Amniotic epithelial cell (primary cell): ENCODE measurements around the gene FBXO48.
"Not testable (repeated sequence)": the region's sequence is repeated elsewhere in the genome, so short reads cannot be mapped to it uniquely, and the experiment has no call there.

Source experiments
- DNase-seq: peaks from one replicate; pipeline ENCODE4 v3.0.0-alpha.2; 2010; ENCODE audit warnings: low read depth

FBXO48 gene

DNA sequence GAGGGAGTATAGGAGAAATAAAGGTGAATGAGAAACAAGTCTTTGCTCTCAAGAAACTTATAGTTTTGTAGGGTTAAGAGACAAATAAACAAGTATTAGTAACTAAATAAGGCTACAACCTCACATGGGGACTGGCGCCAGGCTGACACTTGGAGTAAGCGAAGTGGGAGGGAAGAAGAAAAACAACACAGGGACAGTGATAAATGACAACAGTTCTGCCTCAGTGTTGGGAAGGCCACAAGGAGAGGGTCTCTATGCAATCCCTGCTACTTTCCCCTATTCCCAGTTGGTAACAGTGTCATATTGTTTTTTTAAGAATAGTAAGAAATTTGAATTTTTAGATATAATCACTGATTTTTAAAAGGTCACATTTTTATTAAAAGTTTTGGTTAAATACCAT lies 4.3 kb upstream of the FBXO48 start:
- no peak for DNase-seq

DNA sequence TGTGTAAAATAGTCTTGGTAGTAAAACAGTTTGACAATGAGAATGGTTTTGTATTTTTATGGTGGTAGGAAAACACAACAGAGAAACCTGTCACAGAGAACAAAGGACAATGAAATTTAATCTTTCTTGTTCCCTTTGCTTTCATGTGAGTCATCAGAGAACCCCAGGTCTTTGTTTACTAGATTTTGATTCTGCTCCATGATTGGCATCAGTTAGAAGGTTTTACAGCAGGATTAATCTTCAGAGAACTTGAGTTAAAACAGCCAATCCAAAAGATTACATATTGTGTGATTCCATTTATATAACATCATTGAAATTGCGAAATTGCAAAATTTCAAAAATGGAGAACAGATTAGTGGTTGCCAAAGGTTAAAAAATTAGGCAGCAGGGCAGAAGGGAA lies 2.8 kb upstream of the FBXO48 start:
- peak; percentile 18 for DNase-seq

DNA sequence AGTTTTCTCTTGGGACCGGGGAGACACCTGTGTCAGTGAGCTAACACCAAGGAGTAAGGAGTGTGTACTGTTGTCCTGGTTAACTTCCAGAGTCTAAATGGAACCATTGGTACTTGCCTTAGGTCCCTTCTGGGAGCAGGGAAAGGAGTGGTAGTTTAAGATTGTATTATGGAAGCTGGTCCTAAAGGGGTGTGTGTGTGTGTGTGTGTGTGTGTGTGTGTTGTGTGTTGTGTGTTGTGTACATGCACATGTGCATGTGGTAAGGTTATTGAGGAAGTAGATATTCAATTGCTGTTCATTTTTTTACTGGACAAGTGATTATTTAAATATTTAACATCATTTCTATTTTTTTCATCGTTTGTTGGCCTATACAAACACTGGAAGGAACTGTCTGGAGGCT lies 1.7 kb upstream of the FBXO48 start:
- DNase-seq, result no peak

DNA sequence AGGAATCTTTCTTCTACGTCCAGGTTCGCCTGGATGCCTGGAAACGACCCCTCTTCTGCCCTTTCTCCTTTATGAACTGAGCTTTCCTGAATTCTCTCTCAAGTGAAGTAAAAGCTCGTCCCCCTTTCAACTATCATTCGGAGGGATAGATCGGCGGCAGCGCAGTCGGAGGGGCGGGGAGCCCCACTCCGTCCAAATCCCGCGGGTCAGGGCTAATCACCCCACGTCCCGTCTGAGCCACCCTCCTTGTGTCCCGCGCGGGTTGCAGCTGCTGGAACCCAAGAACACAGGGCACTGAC lies 367 bp downstream of the FBXO48 start:
- no peak for DNase-seq

DNA sequence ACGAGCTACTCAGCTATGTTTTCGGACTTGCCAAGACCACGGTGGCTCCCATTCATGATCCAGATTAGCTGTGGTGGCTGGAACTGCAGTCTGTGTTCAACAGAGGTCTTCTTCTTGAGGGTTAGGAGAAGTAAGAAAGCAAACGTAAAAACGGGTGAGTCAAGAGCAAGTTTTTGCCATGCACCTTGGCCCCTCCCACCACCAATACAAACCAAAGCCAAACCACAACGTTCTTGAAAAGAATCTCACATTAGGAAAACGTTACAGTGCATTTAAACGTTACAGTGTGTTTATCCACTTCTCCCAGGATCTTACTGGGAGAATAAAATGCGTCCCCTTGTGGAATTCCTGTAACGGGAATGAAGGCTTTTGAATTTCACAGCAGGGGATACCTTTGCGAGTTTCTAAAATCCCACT lies 725 bp downstream of the FBXO48 start:
- DNase-seq, result peak; percentile 73

DNA sequence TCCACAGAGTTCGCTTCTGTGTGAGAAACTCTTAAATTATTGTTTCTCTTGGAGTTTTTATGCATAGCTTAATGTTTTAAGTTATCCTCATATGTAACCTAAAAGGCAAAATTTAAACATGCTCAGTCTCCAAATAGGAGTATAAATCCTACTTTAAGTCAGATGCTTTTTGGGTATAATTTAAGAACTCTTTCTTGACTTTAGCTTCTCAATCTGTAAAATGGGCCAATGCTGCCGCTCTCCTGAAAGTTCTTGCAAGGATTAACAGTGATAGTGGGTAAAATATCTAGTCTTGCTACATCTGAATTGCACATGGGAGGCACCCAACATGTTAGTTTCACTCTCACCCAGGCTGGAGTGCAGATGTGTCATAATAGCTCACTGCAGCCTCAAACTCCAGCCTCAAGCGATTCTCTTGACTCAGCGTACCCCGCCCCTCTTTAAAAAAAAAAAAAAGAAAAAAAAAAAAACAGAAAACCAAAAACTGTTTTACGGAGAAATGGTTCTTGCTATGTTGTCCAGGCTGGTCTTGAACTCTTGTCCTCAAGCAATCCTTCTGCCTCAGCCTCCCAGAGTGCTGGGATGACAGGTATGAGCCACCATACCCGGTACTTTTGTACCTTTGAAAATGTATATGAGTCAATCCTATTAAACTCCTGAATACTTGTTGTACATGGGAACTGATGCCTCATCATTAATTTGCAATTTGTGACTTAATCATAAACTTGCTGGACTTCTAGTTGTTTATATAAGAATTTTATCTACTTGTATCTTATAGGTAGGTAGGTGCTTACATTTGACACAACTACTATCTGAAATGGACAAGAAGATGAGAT lies 1.8 kb downstream of the FBXO48 start:
- peak; percentile 40 for DNase-seq

DNA sequence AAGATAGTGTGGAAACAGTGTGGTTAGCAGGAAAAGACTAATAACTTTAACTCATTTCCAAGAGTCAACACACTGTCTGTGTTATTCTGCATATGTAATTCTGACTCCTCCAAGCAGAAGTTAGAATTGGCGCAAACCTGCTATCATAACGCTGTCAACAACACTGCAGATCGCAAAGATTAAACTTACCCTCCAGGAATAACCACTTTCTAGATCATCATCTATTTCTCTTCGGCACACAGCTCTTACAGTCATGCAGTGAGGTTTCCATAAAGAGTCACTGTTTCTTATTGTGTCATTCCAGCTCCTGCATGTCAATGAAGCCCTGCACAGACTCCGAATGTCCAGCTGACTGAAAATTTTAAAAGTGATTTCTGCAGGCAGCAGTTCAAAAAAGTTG lies 2.4 kb downstream of the FBXO48 start:
- no peak for DNase-seq

DNA sequence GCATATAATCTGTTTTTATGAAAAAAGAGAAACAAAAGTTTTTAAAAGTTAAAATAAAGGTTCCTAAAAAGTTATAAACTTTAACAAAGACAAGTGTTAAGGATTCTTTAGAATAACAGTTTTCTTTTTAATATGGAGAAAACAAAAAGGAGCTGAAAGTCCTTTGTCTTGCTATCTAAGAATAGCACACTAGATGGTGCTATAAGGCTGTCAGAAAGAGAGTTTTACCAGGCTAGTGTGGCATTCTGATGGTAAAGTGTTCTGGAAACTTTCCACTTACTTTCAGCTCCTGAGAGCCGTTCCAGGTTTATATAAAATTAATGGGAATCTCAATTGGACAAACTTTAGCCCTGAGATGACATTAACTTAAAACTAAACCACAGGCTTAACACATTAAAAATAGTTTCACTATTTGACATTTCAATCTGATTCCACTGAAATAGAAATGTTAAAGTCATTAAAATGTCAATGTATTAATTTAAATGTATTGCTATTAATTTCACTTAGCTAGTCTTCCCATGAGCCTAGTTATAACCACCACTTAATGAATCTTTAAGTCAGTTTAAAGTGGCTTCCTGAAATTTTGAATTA lies 3.7 kb downstream of the FBXO48 start:
- DNase-seq, result peak; percentile 63

DNA sequence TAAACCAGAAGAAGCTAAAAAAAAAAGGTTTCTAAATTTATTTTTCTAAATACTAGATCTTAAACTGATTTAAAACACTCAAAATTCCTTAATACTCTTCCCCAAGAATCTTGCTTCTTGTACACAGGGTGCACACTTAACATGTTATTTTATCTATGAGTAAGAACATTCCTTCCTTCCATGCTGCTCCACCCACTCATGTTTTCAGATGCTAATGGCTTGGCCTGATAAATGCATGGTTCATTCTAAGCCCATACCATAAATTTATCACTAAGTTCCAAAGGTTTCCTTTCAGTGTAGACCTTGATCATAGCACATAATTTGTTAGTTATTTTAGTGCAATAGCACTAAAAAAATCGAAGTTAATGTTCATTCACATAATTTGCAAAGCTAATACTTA lies 8.1 kb downstream of the FBXO48 start:
- peak; percentile 65 for DNase-seq

DNA sequence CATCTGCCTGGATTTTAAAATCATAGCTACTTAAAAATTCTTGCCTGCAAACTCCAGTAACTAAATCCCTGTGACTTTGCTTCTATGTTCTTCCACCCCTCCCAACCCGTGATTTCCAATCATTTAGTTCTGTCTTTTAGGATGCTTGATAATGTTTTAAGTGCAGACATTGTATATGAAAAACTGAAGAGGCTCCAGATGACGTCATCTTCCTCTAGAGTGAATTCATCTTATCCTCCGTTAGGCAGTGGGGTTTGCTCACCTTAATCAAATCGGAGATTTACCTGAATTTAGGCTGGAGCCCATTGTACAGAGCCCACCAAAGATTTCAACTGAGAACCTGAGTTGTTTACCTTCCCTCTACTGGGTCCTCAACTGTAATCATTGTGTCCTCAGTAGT lies 10.9 kb downstream of the FBXO48 start:
- no peak for DNase-seq

DNA sequence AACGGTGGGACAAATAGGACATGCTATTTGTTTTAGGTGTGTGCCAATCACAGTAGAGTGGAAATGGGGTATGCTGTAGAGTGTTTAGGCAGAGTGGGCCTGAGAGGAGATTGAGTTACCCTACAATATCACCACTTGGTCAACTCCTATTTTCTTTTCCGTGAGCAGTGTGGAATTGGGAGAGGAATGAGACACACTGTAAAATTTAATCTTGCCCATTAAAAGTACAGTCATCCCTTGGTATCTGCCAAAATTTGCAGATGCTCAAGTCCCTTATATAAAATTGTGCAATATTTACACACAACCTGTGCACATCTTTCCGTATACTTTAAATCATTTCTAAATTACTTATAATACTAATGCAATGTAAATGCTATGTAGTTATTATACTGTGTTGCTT lies 12.4 kb downstream of the FBXO48 start:
- DNase-seq, result no peak

DNA sequence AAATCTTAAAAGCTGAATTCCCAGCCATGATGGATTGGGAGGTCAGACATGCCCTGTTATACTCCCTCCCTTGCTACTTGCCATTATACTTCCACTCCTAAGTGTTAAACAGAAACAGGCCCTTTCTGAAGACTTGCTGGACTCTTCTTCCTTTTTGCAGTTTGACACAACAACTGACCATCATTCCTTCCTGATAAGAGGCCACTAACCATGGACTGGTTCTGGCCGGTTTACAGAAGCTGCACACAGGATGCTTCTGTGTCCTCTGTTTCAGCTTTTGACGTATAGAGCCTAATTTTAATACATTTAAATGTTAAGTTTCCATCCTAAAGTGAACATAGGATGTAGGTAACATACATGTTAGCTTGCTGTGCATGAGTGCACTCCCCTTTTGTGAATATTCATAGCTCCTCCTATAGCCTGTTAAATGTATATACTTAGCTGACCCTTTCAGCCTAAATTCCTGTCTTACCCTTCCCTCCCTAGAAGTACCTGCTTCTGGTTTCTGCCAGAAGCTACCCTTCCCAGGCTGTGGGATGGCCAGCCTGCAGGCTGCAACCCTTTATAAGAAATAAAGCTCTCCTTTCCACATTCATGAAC lies 13.2 kb downstream of the FBXO48 start:
- no peak for DNase-seq

DNA sequence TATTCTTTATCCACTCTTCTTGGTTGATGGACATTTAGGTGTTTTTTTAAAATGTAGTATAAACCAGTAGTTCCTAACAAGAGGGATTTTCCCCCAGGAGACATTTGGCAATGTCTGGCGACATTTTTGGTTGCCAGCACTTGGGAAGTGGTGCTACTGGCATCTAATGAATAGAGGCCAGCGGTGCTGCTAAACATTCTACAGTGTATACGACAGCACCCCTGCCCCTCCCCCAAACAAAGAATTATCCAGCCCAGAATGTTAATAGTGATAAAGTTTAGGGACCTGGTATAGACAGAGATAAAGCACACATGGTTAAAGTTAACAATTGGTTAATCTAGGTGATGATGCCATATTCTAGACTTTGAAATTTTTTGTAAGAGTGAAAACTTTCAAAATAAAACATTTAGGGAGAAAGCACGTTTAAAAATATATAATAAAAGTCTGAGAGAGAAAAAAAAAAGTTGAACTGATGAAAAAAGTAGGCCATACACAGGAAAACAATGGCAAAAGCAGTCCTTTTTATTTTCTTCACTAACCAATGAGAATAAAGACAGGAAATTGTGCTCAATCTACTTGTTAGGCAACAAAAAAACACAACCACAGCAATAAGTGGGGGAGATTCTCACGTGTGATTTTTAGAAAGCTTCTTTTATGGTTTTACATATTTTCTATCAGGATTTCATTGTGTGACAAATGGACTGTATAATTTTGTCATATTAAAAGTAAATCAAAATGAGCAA lies 14.8 kb downstream of the FBXO48 start:
- no peak for DNase-seq

DNA sequence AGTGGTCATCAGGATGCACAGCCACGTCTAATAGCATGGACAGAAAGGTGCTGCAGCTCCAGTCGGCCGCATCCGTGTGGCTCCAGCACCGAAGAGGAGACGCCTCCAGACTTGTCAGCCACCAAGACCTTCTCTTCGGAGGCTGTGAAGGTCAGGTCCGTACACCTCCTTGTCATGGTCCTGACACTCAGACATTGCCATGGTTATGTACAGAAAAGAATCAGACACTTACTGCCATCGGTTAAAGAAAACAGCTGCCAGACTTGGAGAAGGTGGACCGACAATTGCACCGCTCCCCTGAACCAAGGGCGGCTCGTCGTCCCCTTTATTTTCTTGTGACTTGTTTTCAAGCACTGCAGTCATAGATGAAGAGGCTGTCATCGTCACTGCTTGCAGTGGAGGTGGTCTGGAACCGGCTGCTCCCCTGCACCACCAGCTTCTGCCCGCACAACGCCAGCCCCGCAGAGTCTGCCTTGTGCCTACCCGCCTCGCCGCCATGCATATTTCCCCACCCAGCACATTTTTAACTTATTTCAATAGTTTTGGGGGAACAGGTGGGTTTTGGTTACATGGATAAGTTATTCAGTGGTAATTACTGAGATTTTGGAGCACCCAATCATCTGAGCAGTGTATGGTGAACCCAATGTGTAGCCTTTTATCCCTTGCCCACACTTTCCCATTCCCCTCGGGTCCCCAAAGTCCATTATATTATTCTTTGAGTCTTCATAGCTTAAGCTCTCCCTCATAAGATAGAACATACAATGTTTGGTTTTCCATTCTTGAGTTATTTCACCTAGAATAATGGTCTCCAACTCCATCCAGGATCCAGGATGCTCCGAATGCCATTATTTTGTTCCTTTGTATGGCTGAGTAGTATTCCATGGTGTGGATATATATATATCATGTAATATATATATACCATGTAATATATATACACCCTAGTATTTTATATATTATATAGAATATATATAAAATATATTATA lies 18.1 kb downstream of the FBXO48 start:
- no peak for DNase-seq

DNA sequence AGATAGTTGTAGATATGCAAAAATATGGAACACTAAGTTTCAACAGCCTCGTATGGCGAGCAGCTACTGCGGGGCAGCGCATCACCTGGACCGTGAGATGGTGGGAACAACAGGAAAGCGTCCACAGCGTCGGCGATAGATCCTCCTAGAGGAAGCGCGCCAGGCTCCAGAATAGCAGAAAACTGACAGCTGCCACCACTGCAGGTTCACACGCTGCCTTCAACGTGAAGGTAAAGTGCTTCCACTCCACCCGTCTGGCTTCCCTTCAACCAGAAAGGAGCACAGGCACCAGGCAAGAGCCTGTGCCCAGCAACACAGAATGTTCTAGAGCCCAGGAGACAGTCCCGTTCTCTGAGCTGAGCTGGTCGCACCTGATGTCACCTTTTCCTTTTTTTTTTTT lies 20.0 kb downstream of the FBXO48 start:
- DNase-seq, result no peak

DNA sequence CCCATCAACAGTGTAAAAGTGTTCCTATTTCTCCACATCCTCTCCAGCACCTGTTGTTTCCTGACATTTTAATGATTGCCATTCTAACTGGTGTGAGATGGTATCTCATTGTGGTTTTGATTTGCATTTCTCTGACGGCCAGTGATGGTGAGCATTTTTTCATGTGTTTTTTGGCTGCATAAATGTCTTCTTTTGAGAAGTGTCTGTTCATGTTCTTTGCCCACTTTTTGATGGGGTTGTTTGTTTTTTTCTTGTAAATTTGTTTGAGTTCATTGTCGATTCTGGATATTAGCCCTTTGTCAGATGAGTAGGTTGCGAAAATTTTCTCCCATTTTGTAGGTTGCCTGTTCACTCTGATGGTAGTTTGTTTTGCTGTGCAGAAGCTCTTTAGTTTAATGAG lies 20.7 kb downstream of the FBXO48 start:
- DNase-seq, result not testable (repeated sequence)

DNA sequence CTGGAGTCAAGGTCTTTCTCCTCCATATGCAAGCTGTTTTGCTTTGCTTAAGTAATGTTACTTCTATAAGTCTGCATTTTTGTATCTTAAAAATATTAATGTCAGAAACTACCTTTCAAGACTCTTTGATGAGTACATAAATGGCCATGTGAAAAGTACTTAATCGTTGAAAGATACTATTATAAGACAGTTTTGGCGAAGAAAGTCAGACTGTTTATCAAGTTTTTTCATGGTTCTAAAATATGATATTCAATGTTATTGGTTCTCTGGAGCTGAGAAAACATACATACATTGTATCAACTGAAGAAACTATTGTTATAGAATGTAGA lies 25.1 kb downstream of the FBXO48 start:
- no peak for DNase-seq

DNA sequence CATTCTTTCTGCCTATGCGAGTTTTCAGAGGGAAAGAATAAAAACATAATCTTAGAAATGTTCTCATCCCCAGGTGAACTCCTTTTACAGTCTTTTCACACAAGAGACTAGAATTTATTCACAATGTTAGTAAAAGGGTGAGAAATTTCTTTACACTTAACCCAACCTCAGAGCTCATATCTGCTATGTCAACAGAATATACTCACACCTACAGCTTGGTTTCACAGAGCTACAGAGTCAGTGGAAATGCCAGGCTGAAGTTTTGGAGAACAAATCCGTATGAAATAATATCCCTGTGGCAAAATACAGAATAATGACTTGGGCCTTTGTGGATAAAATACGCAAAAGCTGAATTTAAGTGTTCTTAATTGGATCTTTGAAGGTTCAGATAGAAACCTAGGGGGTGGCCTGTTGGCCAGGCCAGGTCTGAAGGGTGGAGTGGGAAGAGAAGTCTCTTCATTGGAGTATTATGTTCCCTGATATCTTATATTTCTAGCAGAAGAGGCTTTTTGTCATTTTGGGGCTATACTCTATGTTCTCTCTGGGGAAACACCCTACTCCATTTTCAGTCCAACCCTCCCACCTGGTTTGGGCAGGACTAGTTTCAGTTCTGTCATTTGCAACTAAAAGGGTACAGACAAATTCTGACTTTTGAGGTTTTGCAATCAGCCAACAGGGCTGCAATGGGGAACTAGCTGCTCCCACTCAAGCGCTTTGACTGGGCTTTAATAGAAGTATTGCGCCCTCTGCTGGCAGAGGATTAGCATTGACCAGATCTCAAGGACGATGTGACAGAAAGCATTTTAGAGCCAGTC lies 25.7 kb downstream of the FBXO48 start:
- DNase-seq, result peak; percentile 80

DNA sequence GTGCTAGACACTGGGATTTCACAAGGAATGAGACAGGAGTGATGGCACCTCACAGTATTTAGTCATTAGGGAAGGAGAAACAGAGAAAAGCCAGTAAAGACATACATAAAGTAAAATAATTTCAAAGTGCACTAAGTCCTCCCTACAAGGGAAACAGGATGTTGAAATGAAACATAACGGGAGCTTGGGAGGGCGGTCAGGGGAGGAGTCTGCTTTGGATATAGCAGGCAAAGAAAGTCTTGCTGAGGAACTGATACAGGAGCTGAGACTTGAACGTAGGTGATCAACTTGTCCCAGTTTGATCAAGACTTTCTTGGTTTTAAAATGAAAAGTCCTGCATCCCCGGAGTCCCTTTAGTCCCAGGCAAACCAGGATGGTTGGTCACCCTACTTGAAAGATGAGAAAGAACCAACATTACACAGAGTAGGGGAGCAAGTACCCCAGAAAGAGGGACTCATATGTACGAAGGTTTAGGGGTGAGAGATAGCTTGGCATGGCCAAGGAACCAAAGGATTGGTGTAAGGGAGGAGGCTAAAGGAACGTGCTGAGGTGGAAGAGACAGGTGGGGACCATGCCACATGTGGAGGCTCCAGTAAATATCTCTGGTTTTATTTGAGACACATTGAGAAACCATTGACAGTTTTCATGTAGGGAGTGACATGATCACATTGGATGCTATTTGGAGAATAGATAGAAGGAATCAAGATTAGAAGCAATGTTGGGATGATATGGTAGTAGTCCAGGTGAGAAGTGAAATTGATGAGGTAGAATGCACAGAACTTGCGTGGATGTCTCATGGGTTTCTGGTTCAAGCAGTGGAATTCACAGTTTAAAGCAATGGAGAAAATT lies 28.4 kb downstream of the FBXO48 start:
- DNase-seq, result peak; percentile 24

DNA sequence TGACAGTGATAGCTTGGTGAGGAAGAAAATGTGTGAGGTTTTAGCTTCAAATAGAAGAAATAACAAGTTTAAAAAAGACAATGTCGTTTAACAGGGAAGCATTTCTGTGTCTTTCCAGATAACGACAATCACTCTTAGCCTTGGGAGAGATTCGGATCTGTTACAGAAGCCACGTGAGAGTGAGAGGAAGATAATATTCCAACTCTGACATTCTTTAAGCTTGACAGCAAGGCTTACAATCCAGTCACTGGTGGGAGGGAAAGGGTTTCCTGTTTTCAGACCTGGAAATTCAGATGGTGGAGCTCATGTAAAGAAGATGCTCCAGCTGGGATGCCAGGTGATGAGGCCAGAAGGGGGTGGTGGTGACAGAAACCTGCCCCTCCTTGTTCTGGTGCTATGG lies 30.8 kb downstream of the FBXO48 start:
- DNase-seq, result peak; percentile 71
